Iris pigment epithelial cell (primary cell): Measurements from ENCODE around the gene ZNRF2.

Experiments
- DNase-seq: peaks from one replicate; pipeline ENCODE4 v3.0.0-alpha.2; 2011; ENCODE audit warnings: low read depth

ZNRF2 gene

DNA sequence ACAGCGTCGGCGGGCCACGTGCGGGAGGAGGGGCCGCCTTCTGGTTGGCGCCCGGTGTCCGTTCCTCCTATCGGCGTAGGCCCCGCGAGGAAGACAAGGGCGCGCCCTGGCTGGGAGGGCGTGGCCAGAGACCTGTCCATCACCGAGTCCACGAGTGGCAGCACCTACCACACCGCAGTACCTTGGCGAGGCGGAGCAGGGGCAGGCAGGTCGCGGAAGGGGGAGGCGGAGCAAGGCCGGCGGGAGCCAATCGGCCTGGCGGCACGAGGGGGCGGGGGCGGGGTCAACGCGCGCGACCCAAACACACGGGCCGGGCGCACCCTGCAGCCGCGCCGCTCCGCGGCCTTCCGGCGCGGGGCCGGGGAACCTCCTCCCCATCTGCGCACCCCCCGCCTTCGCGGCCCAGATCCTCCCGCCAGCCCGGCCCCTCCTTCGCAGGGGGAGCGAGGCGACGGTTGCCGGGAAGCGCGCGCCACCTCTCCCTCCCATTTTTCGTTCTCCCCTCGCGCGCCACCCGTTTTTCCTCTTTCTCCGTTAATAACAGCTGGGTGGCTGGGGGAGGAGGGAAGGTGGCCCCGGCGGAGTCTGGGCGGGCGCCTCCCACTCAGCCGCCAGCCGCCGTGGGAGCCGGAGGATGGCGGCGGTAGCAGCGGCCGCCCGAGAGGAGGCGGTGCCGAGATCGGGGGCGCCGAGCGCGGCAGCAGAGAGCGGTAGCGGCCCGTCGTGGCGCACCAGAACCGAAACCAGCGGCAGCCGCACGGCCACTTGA lies at the start of gene ZNRF2:
ZNRF2 (plus strand) TSS at position 300 of the 769 bp plus-strand sequence. CDS start 761 bp downstream, outside the sequence.
- peak; percentile 99 for DNase-seq

DNA sequence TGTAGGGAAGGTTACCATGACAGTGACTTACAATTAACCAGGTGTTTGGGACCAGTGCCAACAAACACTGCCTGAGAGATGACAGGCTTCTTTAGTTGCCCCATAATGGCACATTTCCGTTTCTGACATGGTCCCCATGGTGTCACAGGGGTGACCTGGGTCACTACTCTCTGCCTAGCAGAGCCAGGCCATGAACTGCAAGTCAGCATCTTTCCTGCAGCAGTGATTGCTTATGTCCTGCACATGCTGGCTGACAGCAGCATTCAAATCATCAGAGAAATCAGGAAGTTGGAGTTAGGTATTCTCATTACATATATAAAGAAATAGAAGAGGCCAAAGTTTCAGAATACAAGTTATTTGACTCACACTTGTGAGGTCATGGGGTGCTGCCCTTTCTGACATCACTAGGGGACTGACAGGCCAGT lies 47.1 kb upstream of the ZNRF2 start:
- DNase-seq: no peak

DNA sequence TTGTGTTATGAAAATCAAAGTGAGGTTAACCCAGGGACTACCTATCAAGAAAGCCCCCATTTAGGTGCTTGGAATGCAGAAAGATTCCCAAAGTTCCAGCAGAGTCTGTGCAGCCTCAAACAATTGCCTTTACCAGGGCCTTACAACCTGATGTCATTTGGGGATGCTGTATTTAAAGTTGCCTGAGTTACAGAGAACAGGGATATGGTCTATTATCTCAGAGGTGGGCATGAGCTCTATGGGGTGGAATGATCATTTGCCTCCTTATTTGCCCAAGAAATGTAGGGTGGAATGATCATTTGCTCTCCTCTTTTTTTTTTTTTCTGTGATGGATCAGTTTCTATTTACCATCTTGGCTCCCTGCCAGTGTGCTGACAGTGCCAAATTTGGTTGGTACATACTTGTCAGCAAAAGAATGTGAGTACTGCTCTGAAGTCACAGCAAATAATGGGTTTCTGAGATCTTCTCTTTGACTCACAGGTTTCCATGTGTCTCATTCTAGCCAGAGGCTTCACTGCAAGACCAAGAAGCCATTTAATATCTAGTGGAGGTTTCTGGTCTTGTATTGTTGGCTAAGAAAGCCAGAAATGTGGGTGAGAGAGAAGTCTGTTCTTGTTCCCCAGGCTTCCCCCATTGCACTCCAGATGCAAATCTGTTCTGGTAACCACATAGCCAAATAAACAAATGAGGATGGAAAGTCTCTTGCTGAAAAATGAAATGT lies 45.5 kb upstream of the ZNRF2 start:
- DNase-seq: peak; percentile 26

DNA sequence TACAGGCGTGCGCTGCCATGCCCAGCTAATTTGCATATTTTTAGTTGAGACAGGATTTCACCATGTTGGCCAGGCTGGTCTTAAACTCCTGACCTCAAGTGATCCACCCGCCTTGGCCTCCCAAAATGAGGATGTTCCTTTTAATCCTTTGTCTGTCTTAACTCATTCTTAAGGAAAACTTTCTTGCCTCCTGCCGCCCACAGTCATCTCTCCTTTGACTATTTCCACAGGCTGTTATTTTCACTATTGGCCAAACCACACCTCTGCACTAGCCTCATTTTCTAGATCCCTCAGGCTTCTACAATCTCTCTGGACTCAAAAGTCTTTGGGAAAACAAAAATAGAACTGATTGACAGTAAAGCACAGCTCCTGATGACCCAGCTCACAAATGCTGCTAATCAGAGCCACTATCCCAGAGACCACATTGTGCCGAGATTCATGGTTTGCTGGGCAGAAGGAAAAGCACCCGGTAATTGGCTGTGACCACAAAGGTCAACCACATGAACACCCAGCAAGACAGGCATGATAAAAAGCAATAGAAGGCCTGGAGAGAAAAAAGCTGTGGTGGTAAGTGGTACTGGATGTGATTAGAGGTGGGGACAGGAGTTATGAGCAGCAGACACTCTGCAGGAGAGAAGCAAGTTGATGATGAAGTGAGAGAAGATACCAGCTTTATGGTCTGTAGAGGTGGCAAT lies 44.1 kb upstream of the ZNRF2 start:
- no peak for DNase-seq

DNA sequence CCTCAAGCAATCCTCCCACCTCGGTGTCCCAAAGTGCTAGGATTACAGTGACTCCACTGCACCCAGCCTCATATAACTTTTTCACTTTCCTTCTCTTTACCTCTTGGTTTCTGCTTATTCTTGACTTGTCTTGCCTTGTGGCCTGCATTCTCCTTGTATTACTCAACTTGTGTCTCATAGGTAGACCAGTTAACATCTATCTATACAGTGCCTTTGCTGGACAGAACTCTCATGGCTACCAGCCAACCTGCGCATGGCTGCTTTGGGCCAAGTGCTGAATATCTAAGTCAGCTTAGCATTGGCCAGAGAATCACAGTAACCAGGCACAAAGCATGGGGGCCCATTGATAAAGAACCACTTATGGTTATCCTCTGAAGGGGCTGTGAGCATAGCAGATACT lies 42.6 kb upstream of the ZNRF2 start:
- no peak for DNase-seq

DNA sequence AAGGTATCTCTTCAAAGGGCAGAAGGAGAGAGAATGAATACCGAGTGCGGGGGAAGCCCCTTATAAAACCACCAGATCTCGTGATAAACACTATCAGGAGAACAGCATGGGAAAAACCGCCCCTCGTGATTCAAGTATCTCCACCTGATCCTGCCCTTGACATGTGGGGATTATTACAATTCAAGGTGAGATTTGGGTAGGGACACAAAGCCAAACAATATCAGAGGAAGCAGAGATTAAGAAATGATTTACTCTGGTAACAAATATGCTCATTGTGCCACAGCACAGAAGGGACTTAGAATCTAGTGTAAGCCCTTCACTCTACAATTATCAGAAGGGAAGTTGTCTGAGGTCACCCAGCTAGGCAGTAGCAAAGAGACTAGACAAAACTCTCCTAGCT lies 40.1 kb upstream of the ZNRF2 start:
- DNase-seq: no peak

DNA sequence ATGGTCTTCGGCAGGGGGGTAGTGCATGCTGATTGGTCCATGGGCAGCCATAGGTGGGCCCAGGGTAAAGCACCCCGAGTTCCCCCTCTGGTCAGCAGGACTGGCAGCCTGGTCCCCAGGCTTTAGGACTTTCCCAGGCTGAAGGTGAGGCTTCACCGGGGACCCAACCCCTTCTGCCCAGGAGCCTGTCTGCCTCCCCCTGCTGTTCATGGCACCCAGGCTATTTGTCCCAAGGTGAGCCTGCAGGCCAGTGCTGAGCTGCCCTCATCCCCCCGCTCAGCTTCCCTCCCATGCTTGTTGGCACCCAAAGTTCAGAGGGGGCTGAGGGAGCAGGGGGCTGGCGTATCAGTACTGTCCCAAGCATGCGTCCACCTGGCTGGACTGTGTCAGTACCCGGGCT lies 38.5 kb upstream of the ZNRF2 start:
- no peak for DNase-seq

DNA sequence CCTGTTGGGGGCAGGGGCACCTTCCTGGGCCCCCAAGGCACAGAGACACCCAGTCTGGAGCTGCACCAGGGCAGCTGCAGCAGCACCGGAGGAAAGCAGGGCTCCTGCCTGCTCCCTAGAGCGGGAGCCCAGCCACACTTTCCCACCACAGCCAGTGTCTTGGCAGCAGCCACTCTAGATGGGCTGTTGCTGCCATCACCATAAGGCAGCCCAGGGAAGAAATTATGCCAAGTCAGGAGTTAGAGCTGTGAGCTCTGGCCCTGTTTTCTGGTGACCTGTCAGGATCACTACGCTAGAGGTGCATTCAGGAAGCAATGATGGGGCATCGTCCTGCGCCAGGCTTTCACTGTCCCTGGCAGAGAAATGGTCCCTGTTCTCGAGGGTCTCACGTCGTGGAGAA lies 38.0 kb upstream of the ZNRF2 start:
- DNase-seq: no peak

DNA sequence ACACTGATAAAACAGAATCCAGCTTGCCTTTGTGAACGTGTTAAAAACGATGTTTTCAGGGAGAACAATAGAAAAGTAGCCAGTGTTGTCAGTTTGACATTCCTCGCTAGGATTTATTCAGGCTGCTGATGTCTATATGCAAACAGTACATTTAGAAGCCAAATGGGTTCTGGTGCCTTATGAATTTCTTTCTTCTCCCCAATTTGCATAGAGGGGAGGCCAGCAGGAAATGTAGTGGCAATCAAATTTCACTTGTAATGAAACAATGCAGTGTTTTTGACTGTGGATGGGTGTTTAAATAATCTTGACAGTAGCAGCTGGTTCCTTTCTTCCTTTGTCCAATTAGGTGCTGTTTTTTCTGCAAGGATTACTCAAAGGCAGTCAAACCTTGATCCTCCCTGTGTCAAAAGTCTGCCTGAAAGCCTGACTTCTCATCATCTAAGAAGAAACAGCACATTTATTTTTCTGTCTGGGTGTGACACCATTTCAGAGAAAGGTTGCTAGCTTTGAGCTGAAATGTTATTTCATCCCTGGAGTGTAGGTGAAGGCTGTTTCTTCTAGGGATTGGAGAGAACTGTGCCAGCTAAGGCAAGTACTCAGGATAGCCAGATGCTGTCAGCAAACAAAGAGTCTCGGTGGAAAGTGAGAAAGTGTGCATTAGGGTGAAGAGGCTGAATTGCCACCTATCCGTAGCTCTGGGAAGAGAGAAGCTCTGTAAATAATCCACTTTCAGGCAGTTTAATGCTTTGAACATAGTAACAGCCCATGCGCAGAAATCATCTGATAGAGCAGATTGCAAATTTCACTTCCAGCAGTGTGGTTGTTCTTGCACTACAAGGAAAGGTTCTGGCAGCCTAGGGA lies 36.6 kb upstream of the ZNRF2 start:
- DNase-seq: no peak

DNA sequence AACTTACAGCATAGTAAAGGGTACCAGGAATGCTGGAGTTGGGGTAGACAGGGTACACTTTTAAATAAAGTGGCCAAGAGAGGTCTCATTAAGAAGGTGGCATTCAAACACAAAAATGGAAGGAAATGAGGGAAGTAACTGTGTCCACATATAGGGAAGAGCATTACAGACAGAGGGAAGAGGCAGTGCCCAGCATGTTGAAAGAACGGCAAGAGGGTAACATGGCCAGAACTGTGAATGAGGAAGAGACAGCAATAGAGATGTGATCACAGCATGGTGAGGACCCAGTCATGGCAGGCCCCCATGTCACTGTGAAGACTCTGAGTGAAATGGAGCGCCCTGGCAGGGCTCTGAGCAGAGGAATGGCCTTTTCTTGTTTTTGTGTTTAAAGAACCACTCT lies 35.1 kb upstream of the ZNRF2 start:
- DNase-seq: no peak

DNA sequence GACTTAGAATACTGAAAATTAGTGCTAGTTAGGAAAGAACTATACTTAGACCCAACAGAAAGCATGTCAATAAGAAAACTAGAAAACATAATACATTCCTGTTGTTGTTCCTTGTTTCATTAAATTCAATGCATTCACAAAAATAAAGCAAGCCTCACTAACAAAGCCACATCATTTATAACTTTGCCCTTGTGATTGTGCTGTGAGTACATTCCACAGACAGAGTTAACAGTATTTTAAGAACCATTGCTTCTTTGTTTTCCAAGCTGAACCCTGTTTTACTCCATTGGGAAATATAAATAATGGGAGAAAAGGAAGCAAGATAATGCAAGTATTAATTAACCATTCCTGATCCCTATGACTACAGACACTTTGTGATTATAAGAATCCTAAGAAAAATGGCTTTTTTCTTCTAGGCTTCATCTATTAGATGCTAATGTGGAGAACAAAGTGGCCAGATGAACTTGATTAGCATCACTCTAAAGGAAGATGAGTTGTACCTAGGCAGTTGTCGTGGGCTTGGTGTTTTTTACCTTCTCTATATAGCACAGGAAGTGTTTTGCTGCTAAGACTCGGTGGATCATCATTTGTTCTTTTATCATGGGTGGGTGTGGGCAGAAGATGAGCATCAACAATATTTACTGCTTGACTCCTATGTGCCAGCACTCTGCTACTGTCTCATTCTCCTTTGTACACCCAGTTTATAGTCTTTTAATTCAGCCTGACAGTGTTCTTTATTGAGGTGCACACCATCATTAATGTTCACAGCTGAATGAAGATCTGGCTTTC lies 34.2 kb upstream of the ZNRF2 start:
- DNase-seq: no peak

DNA sequence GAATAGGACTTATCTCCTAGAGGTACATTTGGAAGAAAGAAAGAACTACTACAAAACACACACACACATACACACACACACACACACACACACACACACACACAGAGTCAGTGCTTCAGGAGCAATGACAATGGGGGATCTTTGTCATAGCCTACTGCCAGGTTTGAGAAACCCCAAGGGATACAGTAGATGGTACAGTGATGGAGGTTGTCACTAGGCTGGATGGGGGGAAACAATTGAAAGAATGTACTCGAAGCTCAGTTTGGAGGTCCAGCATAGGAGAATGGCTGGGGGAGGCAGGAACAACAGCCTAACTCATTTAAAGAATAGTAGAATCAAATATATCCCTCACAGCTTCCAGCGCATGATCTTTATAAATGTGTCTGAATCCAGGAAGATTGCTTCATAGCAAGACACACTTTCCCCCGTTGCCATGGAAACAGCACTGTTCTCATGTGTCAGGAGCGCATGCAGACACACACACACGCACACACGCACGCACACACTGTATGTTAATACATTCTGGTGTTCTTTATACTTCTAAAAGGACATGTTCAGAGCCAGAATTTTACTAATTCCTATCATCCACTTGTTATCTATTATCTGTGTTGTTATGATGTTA lies 32.6 kb upstream of the ZNRF2 start:
- no peak for DNase-seq

DNA sequence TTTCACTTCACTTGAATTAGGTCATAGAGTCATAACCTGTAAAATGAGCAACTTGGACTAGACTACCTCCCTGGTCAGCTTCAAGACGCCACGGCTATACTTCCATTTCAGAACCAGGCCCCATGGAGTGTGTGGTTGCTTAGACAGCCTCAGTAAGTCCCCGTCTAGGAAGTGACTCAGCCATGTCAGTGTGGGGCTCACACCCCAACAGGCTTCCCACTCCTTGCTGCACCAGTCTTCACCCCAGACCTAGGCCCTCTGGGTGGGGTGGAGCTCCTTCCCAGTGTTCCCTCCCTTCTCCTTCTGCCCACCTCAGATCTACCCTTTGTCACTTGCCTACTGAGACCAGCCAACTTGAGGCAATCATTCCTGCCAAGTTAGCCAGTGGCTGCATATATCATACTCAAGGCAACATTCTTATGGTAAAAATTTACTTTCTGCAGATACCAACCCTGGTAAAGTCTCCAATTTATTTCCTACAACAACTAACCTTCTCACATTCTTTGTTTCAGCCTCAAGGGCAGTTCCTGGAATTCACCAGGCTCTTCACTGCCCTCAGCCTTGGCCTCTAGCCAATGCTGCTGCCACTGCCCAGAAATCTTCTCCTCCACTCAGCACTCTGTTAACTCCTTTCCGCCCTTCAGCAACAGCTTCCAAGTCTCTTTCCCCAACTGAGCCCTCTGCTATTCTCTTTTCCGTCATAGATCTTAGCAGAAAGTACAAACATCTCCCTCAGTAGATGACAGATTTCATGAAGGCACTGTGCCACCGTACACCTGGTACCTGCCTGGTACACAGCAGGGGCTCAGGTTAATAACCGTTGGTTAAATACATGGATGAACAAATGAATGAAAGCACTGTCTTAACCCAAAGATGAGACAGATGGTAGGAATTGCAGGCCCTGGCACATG lies 31.3 kb upstream of the ZNRF2 start:
- DNase-seq: peak; percentile 23

DNA sequence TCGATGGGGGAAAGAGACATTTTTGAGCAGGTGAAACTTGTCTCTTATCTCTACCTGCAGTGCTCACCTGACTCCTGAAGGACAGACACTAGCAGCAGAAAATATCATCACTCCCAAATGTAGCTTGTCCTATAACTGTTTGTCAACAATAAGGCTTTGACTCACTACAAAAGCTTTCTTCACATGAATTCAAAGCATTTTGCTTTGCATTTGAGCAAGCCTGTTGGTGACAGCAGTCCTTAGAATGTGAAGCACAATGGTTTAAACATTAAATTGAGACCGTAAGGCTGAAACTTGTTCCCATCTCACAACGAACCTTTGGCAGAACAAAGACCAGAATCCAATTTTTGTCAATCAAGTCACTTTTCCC lies 30.6 kb upstream of the ZNRF2 start:
- no peak for DNase-seq

DNA sequence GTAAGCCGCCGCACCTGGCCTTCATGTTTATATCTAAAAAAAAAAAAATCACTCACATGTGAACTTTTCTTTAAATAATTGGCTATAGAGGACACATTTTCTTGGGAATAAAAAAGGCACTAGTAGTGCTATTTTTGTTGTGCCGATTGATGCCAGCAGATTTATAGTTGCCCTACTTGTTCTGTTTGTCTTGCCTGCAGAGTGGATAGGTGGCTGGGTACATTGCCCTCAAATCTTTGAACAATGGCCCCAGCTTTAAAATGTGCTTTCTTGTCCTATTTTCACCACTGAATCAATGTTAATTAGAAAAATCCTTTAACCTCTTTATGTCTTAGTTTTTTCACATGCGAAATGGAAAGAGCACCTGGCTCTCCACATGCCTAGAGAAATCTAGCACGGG lies 30.1 kb upstream of the ZNRF2 start:
- no peak for DNase-seq

DNA sequence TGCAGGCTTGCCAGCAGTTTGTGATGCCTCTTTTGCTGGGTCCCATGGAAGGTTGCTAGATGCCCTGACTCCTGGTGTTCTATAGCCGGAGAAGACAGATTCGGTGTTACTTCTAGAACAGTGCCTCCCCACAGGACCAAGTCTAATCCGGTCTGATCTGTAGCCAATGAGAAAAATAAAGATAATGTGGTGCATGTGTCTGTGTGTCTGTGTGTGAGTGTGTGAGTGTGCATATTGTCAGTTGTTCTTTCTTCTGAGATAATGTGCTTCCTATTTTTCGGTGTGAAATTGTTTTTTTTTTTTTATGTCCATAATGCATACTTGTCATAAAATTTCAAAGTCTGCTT lies 29.7 kb upstream of the ZNRF2 start:
- DNase-seq: no peak

DNA sequence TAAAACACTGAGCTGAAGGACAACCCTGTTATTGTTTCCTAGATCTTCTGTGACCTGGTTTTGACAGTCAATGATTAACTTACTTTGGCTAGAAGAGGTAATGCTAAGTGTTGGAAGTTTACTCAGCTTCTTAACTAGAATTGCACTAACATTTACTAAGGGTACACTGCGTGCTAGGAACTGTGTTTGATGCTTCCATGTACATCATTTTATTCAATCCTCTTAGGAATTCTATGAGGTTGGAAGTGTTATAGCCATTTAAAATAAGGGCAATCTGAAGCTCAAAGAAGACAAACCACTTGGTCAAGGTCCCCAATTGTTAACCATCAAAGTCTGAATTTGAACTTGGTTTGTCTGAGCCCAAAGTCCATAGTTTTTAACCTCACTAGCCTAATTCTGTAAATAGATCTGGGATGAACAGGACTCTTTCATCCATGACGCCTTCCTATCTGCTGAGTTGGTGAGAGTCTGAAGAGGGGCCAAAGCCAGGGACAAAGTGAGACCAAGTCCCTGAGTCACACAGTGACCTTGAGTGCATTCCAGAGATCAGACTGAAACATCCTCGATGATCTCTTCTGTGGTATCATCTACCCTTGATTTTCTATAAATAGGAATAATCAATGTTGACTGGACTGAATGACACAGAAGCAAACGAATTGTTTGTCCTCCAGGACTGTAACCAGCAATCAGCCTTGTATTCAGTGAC lies 29.2 kb upstream of the ZNRF2 start:
- DNase-seq: no peak

DNA sequence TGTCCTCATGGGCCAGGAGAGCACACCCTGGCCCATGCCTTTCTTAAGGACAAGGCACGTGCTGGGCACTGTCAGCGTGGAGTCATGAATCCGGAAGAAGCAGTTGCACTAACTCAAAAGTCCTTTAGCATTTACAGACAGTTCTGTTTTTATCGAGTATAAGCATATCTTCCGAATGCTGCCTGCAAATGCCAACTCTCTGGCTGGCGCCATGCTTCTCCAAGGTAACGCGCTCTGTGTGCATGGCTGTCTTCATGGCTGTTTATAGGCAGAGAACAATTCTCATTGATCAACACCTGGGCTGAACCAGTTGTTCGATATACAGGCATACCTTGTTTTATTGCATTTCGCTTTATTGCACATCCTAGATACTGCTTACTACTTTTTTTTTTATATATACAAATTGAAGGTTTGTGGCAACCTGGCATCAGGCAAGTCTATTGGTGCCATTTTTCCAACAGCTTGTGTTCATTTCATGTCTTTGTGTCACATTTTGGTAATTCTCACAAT lies 28.0 kb upstream of the ZNRF2 start:
- DNase-seq: no peak

DNA sequence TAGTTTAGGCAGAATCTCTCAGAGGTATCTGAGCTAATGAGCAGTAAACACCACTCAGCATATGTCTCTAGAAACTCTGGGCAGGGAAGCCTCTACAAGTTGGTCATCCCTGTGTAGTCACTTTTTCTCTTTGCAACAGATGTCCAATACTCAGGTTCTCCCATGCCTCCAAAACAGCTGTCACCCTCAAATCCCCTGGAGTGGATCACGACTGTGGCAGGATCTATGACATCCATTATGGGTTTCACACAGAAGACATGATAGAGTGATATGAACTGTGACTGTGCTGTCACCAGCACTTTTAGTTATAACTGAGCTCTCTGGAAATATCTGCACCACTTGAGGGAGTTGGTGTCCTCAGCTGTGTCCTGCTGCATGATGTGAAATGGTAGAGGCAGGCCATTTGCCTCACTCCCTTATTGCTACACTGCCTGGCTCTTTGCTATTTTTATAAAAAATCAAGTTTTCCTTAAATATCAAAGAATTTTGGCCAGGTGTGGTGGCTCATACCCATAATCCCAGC lies 24.1 kb upstream of the ZNRF2 start:
- DNase-seq: no peak
